ENCODE data around the gene CRELD1.
"Not testable (repeated sequence)": the region's sequence is repeated elsewhere in the genome, so short reads cannot be mapped to it uniquely, and the experiment has no call there.

The CRELD1 gene, protein sequence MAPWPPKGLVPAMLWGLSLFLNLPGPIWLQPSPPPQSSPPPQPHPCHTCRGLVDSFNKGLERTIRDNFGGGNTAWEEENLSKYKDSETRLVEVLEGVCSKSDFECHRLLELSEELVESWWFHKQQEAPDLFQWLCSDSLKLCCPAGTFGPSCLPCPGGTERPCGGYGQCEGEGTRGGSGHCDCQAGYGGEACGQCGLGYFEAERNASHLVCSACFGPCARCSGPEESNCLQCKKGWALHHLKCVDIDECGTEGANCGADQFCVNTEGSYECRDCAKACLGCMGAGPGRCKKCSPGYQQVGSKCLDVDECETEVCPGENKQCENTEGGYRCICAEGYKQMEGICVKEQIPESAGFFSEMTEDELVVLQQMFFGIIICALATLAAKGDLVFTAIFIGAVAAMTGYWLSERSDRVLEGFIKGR

GRCh38 chr3:9933561-9934234 lies at the start of gene CRELD1:
Gene CRELD1, plus strand, starts transcription at chr3:9933834. Its CDS starts 605 bp downstream, at chr3:9934439.
- peak; percentile 97 for DNase-seq (ENCODE audit: low spot score)

DNA sequence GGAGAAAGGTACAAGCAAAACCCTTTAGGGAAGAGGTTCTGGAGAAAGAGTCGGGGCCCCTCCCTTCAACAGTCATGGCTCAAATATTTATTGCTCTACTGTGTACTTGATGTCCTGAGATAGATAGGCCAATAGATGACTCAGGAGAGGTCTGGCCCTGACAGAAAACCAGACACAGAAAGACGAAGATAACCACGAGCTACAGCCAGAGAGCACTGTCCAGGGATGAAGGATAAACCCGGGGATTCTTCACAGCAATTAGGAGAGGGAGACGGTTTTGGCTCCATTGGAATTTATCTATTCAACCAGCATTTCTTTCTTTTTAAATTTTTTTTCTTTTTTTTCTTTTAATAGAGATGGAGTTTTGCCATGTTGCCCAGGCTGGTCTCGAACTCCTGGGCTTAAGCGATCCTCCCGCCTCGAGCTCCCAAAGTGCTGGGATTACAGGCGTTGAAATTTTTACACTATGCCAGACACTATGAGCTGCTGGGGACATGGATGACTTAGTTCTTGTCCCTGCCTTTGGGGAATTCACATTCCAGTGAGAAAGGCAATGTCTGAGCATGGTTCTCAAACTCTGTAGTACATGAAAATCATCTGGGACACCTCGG lies 49.0 kb upstream of the CRELD1 start:
- DNase-seq (ENCODE audit: low spot score) = no peak

GRCh38 chr3:9886328-9886727 lies 47.3 kb upstream of the CRELD1 start:
- DNase-seq (ENCODE audit: low spot score) = no peak

DNA sequence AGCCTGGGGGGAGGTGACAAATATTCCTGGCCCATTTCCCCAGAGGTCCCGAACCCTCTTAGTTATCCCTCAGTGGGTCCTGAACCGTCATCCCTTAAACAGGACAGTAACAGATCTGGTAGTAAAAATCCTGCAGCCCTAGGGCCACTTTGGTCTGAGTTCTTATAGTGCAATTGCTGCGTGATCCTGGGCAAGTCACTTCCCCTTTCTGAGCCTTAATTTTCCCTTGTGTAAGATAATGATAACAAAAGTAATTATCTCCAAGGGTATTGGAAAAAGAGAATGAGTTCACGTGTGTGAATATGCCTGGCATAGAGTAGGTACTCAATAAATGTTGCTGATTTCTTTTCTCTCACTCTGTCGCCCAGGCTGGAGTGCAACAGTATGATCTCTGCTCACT lies 46.2 kb upstream of the CRELD1 start:
- DNase-seq (ENCODE audit: low spot score) = no peak

GRCh38 chr3:9888540-9888939 lies 45.1 kb upstream of the CRELD1 start:
- DNase-seq (ENCODE audit: low spot score) = no peak

- no peak for DNase-seq (ENCODE audit: low spot score)
Observed at GRCh38 chr3:9889405-9889804, 44.2 kb upstream of the CRELD1 start.

DNA sequence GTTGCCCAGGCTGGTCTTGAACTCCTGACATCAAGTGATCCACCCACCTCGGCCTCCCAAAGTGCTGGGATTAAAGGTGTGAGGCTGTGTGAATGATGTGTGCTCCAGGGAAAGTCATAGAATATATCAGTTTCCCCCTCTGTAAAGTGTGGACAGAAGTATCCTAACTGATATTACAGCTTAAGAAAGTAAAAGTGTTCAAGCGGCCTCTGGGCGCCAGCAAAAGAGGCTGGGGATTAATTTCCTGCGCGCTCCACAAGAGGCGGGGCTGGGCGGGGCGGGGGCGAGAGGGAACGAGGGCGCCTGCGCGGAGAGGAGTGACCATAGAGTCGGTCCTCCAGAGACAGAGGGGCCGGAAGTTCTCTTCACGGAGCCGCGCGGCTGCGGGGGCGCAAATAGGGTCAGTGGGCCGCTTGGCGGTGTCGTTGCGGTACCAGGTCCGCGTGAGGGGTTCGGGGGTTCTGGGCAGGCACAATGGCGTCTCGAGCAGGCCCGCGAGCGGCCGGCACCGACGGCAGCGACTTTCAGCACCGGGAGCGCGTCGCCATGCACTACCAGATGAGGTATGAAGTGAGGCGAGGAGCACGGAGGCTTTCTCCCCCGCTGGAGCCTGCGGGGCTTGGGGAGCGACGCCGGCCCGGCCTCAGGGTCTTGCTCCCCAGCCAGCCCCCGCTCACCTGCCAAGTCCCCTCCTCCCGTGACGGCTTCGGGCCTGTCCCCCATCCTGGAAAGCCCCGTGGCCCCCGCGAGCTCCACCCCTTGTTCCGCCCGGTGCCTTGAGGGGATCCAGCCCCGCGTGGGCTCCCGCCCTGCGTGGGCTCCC lies 43.2 kb upstream of the CRELD1 start, which contains the start of gene JAGN1:
TSS of gene JAGN1 (plus strand) at position 362 of the 823 bp plus-strand sequence. CDS start at position 475, 113 bp downstream.
- peak; percentile 92 for DNase-seq (ENCODE audit: low spot score)

DNA sequence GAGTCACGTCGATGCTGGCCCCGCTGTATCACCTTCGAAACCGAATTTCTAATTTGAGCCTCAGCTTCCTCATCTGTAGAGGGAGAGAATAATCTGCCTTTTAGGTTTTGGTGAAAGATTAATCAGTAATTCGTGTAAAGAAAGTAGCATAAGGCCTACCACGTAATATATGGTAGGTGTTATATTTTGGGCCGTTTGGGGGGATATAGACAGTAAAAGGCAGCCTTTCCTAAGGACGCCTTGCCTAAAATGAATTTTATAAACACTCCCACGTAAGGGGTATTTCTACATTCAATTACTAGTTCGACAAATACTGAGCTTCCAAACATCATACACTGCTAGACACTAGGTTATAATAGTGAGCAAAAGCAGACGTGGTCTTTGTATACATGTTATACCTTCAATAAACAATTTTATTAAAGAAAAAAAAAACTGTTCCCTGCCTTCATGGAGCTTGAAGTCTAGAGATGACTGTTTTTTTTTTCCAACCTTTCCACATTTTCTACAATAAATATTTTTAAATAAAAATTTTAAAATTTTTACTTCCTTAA lies 42.5 kb upstream of the CRELD1 start:
- DNase-seq (ENCODE audit: low spot score) = no peak

DNA sequence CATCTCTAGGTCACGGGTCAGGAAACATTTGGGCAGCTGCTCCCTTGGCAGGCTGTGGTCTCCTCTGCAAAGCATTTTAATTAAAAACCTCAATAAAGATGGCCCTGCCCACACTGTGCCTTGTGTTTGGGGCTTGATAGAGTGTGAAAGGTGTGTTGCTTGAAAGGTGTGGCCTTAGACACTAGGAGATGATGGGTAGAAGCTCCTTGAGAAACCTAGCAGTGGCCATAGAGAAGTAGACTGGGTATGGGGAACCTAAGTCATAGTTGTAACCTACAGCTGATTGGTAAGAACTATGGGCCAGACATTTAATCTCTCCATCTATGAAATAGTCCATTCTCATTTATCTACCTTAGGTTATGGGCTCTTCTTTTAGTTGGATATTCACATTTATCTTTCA lies 39.9 kb upstream of the CRELD1 start:
- no peak for DNase-seq (ENCODE audit: low spot score)

- not testable (repeated sequence) for DNase-seq (ENCODE audit: low spot score)
Observed at GRCh38 chr3:9895715-9896114, 37.9 kb upstream of the CRELD1 start.

DNA sequence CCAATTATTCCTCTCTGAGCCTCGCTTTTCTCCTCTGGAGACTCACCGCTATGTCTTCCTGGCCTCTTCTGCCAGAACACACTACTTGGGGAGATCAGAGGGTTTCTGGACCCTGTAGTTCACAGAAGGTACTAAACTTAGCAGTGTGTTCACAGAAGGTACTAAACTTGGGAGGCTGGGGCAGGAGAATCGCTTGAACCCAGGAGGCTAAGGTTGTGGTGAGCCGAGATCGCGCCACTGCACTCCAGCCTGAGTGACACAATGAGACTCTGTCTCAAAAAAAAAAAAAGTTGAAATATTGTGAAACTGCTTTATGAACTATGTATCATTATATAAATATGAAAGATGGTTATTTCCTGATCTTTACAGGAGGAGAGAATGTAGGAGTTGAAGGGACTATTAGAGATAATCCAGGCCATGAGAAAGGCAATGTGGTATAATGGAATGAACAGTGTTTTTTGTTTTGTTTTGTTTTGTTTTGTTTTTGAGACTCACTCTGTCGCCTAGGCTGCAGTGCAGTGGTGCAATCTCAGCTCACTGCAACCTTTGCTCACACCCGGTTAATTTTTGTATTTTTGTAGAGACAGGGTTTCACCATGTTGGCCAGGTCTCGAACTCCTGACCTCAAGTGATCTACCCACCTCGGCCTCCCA lies 36.8 kb upstream of the CRELD1 start:
- not testable (repeated sequence) for DNase-seq (ENCODE audit: low spot score)

GRCh38 chr3:9897408-9898372 lies 35.9 kb upstream of the CRELD1 start:
- no peak for DNase-seq (ENCODE audit: low spot score)

- no peak for DNase-seq (ENCODE audit: low spot score)
Observed at GRCh38 chr3:9898467-9899241, 35.0 kb upstream of the CRELD1 start.

GRCh38 chr3:9899289-9899791 lies 34.3 kb upstream of the CRELD1 start:
- DNase-seq (ENCODE audit: low spot score) = no peak

GRCh38 chr3:9900965-9901415 lies 32.6 kb upstream of the CRELD1 start:
- not testable (repeated sequence) for DNase-seq (ENCODE audit: low spot score)

DNA sequence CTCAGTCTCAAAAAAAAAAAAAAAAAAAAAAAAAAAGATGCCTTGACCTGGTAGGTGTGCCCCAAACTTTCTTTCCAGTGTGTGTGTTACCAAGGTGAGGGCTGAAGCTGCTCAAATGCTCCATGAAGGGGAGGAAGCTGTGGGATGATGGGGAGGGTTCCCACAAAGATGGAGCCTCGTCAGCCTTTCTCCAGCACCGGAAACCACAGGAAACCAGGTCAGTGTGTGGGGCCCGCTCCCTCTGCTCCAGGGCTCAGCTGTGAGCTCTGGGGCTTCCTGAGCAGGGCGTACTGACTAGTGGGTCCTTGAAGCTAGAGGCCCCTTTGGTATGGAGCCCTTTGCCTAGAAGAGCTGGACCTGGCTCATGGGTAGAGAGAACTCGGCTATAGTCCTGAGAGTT lies 31.7 kb upstream of the CRELD1 start:
- no peak for DNase-seq (ENCODE audit: low spot score)

DNA sequence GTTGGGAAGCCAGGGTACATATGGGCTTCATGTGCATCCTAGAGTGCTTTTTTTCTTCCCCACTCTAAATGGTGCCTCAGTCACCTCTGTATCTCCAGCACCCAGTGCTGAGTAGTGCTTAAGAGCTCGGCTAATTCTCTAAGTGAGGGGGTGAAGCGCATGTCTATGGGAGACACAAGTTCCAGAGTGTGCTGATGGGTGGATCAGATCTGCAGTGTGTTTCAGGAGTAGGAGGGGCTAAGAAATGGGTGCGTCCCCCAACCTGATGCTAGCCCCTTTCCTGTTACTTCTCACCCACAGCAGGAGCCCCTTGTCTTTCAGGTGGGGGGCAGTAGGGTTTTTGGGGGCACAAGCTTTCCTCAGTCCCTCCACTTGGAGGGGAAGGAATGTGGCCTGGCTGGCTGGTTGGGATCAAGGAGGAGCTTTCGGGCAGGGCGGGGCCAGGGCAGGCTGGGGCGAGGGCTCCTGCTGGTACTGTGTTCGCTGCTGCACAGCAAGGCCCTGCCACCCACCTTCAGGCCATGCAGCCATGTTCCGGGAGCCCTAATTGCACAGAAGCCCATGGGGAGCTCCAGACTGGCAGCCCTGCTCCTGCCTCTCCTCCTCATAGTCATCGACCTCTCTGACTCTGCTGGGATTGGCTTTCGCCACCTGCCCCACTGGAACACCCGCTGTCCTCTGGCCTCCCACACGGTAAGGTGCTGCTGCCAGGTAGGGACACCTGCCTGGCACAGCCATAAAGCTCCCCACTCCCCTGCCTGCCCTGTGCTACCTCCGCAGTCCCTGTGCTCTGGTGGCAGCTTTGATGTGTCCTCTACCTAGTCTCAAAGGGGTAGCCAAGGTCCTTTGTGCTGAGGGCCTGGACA lies 31.0 kb upstream of the CRELD1 start, which contains the start of gene IL17RE:
TSS of gene IL17RE (plus strand) at position 477 of the 866 bp plus-strand sequence. CDS start at position 562, 85 bp downstream.
- DNase-seq (ENCODE audit: low spot score) = no peak

- no peak for DNase-seq (ENCODE audit: low spot score)
Observed at GRCh38 chr3:9903238-9903624, 30.4 kb upstream of the CRELD1 start.

Measured in CD4-positive, alpha-beta T cell treated with Interleukin-15 for 4 hours (primary cell).